HG03432 (cell line): Measurements from ENCODE around the gene CCDC102A.
A peak's percentile ranks its signal among the peaks of the same experiment; 100 is the strongest.
"Not testable (repeated sequence)": the region's sequence is repeated elsewhere in the genome, so short reads cannot be mapped to it uniquely, and the experiment has no call there.

ENCODE experiments used
- ATAC-seq: cut with Tn5 transposase; IDR thresholded peaks from one replicate; pipeline ENCODE4 v1.9.1; 2021; ENCODE audit warnings: mild to moderate bottlenecking, moderate library complexity; ENCODE audit not compliant: unreplicated experiment

CCDC102A gene

DNA sequence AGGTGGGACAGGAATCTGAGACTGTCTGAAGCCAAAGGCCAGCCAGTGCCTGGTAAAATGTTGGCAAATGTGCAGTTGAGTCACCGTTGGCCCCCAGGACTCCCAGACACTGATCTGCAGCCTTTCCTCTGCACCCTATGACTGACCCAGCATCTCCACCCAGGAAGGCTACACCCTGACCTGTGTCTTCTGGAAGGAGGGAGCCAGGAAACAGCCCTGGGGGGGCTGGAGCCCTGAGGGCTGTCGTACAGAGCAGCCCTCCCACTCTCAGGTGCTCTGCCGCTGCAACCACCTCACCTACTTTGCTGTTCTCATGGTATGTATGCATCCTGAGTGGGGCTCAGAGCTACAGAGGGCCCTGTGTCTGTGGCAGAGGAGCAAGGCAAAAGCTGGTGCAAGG, 30.1 kb upstream of the CCDC102A start:
- no peak for ATAC-seq

DNA sequence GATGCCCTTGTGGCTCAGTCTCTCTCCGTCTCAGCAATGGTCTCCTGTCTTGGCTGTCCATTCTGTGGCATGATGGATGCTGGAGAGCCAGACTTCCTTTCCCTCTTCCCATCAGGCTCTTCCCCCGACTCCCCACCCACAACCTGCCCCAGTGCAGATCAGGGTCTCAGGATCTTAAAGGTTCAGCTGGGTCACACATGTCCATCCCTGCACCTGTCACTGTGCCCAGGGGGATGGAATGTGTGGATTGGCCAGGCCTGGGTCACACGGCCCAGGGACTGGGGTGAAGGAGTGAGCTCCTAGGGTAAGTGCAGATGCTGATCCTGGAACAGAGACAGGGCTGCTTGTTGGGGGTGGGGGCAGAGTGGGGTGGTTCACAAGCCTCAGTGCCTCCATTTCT, 29.1 kb upstream of the CCDC102A start:
- no peak for ATAC-seq

DNA sequence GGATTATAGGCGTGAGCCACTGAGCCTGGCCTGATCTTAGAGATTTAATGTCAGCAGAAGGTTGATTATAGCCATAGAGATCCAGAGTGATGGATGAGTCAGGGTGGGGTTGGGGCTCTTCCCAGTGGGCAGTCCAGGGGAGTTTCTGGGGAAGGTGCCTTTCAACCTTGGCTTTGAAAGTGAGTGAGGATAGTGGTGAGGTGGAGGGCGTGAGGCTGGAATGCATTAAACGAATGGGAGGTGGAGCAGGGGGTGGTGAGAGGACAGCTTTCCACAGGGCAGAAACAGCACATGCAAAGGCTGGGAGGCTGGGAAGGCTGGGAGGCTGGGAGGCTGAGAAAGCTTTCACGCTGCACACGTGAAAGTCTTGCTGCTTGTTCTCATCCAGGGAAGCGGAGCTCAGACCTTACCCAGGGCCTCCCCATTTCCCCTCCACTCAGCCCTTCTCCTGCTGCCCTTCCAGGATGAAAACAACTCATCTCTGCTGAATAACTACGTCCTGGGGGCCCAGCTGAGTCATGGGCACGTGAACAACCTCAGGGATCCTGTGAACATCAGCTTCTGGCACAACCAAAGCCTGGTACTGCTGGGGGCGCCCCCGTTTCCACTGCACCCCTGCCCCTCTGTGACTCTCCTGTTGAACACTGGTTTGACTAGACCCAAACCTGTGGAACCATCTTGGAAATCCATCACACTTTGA, 28.4 kb upstream of the CCDC102A start:
- ATAC-seq: no peak

DNA sequence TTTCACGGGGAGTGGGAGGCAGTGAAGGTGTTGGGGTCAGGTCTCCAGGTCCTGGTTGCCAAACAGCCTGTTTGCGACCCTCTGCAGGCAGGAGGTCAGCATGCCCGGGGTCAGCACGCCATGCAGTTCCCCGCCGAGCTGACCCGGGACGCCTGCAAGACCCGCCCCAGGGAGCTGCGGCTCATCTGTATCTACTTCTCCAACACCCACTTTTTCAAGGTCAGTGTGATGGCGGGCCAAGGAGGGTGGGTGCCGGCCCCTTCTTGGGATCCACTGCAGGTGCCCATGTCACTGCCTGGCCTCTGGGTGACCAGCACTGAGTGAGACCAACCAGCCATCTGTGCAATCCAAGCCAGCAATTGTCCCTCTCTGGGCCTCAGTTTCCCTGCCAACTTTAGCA, 27.4 kb upstream of the CCDC102A start:
- no peak for ATAC-seq

DNA sequence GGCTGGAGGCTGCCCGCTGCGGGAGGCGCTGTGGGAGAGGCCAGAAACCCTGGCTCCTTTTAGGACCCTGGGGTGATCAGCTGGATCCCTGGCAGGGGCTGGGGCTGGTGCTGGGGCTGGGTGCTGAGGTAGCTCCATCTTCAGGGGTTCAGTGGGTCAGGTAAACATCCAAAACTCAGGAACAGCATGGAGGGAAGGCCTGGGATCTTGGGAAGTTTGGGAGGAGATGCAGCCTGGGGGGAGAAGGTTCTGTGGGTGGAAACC, 27.0 kb upstream of the CCDC102A start:
- ATAC-seq: no peak

DNA sequence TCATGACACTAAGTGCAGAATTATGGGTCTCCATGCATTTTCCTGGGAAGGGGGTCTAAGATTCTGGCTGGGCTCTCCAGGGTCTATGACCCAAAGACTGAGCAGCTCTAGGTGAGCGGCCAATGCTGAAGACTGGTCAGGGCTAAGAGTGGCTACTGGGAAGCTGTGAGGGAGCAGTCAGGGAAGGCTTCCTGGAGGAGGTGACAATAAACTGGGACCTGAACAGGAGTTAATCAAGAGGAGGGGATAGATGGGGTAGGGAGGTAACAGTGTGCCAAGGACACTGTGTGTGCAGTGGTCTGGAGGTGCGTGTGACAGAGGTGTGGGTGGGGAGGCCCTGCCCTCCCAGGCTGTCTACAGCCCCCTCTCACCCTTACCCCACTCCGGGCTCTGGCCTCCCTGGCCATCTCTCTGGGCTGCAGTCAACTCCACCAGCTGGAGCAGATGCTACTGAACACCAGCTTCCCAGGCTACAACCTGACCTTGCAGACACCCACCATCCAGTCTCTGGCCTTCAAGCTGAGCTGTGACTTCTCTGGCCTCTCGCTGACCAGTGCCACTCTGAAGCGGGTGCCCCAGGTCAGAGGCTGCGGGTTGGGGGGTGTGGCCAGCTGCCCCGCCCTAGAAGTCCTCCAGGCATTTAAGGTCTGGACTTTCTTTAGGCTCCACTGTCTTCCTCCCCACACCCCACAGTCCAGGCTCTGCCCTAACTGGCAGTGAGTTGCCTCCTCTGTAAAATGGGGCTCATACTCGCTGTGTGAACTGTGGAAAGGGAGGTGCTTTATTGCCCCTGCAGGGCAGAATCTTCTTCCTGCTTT, 26.5 kb upstream of the CCDC102A start:
- no peak for ATAC-seq

DNA sequence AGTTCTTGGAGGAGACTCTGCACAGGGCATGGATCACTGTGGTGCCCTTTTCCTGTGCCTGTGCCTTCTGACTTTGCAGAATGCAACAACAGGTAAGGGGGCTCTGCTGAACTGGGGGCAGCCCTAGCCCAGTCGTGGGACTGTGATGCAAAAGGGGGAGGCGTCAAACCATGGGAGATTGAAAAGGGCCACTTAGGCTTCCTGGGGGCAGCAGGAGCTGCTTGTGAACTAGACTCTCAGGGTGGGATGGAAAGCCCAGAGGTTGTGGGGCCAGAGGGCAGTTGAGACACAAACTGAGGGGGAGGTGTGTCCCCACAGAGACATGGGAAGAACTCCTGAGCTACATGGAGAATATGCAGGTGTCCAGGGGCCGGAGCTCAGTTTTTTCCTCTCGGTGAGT, 25.7 kb upstream of the CCDC102A start:
- no peak for ATAC-seq

DNA sequence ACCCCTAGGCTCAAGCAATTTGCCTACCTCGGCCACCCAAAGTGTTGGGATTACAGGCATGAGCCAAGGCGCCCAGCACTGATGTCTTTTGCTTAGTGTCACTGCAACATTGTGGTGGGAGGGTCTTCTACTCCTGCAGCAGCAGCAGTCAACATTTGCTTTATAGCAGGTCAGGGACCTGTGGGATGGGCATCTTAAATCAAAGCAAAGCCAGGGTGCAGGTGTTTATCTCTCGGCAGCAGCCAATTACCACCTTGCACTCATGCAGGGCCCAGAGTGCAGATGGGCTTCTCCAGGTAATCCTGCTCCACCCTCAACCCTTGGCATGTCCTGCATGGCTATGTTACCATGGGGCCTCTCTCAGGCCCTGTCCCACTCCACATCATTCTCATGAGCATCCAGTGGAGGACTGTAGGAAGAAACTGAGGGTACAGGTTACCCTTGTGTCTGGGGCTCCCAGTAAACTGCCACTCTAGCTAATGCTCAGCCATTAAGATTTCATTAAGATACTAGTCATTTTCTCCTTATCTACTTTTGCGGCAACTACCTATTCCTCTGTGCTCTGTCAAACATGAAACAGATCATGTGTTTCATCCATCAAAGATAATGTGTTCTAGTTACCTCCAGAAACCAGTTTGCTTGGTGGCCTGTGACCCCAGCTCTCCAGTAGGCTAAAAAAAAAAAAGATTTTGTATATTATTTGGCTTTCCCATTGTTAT, 22.9 kb upstream of the CCDC102A start:
- ATAC-seq: no peak

DNA sequence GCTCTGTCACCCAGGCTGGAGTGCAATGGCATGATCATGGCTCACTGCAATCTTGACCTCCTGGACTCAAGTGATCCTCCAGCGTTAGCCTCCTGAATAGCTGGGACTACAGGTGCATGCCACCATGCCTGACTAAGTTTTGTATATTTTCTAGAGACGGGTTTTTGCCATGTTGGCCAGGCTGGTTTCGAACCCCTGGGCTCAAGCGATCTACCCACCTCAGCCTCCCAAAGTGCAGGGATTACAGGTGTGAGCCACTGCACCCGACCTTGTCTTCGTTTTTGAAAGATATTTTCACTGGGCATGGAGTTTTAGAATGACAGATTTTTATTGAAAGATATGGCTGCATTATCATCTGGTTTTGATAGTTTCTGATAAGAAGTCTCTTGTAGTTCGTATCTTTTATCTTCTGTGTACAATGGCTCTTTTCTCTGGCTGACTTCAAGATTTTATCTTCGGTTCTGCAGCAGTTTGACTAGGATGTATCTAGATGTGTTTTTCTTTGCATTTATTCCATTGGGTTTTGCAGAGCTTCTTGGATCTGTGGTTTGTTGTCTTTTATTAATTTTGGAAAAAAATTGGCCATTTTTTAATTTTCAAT, 20.7 kb upstream of the CCDC102A start:
- no peak for ATAC-seq

DNA sequence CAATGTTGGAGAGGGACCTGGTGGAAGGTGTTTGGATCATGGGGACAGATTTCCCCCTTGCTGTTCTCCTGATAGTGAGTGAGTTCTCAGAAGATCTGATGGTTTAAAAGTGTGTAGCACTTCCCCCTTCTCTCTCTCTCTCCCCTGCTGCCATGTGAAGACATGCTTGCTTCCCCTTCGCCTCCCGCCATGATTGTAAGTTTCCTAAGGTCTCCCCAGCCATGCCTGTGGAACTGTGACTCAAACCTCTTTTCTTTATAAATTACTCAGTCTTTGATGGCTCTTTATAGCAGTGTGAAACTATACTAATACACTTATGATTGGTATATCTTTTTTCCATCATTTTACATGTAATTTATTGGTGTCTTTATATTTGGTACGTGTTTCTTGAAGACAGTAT, 19.5 kb upstream of the CCDC102A start:
- no peak for ATAC-seq

DNA sequence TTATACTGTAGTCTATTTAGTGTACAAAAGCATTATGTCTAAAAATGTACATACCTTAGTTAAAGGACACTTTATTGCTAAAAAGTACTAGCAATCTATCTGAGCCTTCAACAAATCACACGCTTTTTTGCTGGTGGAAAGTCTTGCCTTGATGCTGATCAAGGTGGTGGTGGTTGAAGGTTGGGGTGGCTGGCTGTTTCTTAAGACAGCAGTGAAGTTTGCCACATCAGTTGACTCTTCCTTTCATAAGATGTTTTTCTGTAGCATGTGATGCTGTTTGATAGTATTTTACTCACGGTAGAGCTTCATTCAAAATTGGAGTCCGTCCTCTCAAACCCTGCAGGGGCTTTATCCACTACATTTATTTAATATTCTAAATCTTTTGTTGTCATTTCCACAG, 14.7 kb upstream of the CCDC102A start:
- no peak for ATAC-seq

DNA sequence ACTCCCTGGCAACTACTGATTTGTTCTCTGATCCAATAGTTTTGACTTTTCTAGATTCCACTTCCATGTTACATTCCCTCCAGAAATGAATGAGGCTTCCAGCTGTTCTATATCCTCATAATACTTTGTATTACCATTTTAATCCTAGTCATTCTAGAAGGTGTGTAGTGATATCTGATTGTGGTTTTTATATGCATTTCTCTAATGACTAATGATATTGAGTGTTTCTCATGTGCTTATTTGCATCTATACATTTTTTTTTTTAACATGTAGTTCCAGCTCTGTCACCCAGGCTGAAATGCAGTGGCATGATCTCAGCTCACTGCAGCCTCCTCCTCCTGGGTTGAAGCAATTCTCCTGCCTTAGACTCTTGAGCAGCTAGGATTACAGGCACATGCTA, 13.4 kb upstream of the CCDC102A start:
- no peak for ATAC-seq

DNA sequence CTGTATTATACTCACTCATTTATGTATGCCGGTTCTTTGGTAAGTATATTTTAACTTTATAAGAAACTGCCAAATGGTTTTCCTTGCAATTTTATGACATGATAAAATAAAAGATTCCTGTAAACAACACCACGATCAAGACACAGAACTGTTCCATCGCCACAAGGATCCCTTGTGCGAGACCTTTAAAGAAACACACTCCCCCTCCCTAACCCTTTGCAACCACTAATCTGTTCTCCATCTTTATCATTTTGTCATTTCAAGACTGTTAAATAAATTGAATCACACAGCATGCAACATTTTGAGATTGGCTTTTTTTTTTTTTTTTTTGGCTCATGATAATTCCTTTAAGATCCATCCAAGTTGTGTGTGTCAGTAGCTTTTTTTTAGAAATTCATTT, 12.0 kb upstream of the CCDC102A start:
- ATAC-seq: no peak

DNA sequence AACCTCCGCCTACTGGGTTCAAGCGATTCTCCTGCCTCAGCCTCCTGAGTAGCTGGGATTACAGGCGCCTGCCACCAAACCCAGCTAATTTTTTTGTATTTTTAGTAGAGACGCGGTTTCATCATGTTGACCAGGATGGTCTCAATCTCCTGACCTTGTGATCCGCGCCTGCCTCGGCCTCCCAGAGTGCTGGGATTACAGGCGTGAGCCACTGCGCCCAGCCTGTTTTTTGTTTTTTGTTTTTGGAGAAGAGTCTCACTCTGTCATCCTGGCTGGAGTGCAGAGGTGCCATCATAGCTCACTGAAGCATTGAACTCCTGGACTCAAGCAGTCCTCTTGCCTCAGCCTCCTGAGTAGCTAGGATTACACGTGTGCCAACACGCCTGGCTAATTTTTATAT, 11.2 kb upstream of the CCDC102A start:
- ATAC-seq: not testable (repeated sequence)

DNA sequence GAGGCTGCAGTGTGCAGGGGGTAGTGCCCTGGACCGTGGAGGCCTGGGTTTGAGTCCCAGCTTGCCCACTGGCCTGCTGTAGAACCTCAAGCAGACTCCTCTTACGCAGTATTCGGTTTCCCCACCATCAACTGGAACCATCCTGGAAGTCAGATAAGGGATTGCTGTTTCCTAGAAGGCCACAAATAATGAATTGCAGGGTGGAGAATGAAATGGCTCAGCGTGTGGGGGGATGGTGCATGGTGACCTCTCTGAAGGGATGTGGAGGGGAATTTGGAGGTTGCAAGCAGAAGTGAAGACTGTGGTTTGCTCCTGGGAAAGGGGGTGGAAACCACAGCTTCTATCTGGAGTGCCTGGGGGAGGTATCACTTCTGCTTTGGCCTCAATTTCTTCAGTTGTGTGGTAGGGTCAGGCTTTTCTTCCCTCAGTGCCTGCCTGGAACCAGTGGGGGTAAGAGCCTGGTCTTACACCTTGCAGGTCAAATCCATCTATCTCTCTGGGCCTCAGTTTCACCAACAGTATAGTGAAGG, 7.8 kb upstream of the CCDC102A start:
- ATAC-seq: peak; percentile 85

DNA sequence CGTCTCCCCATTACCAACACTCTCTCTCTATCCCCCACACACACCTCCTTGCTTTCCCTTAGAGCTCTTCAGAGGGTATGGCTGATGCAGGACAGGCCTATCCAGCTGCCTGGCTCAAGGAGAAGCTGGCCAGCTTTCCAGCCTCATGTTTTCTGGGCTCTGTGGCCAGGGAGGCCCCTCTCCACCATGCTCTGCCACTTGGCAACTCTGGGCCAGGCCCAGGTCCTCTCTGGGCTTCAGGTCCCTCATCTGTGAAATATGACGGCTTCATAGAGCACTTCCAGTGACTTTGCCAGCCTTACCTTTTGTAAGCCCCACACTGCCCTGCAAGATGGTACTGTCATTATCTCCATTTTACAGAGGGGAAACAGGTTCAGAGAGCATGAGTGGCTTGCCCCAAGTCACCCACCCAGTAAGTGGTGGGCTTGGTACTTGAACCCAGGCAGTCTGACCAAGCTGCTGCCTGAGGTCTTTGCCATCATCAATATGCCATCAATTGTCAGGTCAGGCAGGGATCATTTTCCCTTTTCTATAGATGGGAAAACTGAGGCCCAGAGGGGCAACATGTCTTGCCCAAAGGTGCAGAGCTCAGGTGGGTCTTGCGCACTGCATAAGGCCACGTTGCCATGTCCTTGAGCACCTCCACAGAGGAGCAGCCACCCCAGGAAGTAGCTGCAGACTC, 5.5 kb upstream of the CCDC102A start:
- ATAC-seq: no peak

DNA sequence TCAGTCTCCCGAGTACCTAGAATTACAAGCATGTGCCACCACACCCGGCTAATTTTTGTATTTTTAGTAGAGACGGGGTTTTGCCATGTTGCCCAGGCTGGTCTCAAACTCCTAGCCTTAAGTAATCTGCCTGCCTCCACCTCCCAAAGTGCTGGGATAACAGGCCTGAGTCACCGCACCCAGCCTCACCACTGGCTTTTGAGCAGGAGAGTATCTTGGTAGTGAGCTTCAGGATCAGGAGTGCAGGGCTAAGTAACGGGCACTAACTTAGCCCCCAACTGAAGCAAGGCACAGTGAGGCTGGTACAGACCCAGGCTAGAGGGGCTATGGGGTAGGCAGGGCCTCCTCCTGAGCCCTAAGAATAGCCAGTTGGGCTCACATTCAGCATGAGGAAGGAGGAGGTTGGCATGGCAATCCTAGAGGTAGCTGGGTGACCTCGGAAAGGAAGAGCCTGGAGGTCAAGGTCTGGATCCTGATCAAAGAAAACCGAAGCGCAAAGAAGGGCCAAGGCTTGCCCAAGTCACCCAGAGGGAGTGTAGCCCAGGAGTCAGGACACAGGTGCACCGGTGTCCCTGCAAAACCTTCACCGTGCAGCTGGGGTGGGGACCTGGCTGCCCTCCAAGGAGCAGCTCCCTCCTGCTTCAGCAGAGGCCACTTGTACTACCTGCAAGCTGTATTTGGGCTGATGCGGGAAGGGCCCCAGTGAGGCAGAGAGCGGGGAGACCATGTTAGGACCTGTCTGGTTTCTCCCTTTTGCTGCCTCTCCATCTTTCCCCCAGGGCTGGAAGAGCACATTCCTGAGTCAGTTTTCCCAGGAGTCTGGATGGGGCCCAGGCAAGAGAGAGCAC, 4.8 kb upstream of the CCDC102A start:
- no peak for ATAC-seq

DNA sequence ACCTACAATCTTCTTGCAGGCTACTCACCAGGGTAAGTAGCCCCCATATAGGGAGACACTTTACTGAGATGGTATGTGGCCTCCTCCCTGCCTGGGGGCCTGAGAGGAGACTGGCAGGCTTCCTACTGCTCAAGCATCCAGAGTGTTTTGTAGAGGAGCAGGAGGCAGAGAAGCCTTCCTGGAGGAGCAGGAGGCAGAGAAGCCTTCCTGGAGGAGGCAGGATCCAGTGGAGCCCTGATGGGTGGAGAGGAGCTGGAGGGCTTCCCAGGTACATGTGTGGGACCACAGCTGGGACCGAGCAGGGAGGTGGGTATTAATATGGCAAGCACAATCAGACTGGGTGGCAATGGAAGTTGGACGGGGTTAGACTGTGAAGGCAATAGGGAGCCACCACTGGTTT, 4.0 kb upstream of the CCDC102A start:
- ATAC-seq: no peak

DNA sequence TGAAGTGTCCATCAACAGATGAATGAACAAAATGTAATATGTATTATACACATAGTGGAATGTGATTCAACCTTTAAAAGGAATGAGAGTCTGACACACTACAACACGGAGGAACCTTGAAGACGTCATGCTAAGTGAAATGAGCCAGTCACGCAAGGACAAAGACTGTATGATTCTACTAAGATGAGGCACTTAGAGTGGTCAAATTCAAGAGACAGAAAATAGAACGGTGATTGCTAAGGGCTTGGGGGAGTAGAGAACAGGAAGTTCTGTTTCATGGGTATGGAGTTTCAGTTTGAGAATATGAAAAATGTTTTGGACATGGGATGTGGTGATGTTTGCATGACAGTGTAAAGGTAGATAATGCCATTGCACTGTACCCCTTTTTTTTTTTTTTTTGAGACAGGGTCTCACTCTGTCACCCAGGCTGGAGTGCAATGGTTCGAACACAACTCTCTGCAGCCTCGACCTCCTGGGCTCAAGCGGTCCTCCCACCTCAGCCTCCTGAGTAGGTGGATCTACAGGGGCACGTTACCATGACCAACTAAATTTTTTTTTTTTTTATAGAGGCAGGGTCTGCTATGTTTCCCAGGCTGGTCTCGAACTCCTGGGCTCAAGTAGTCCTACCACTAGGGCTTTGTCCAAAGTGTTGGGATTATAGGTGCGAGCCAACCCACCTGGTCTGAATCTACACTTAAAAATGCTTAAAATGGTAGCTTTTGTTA, 2.9 kb upstream of the CCDC102A start:
- peak; percentile 44 for ATAC-seq
